Erythroblast (primary cell): ENCODE results near the gene CYTH2.

Source experiments
- GATA1 ChIP-seq: IDR thresholded peaks from 2 replicates; pipeline ENCODE4 v1.6.1; 2011; ENCODE audit warnings: low read depth, mild to moderate bottlenecking, control low read depth, low read length, moderate library complexity
- POLR2A ChIP-seq: IDR thresholded peaks from 2 replicates; pipeline ENCODE4 v1.6.1; 2011; ENCODE audit warnings: mild to moderate bottlenecking, low read length

- TF ChIP-seq POLR2A (no peak), GATA1 (no peak)
These were observed 32.6 kb downstream of the CYTH2 start for GRCh38 chr19:48501494-48502349.
